ENCODE results near the gene KIAA0586.

DNA sequence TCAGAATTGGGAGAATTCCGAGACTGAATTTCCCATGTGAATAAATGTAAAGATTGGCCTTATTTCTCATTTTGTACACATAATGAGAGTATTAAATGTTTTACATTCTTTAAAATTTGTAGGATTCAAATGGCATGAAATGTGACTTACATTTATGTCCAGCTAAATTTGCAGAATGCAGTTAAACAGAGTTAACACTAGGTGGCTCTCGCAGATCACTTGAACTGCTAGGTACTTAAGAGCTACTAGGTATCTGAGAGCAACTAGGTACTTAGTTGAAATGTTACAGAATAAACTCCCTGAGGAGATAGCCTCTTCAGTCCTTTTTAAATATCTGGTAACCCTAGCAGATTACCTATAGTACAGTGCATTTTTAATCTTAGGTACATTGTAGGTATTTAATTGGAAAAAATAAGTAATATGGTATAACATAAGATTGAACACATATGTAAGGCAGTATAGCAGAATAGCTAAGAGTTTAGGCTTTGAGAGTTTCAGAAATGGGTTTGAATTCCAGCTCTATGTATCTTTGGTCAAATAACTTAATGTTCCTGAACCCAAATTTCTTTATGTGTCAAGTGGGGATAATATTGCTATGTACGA, 73.8 kb downstream of the KIAA0586 start:
- TF ChIP-seq CTCF (IDR thresholded peaks at IDR 0.05) = peak; percentile 95
- TF ChIP-seq POLR2AphosphoS5 (IDR thresholded peaks at IDR 0.05; ENCODE audit: low read depth, low read length) = no peak
- no peak for TF ChIP-seq REST (IDR thresholded peaks at IDR 0.05; ENCODE audit: low read depth, low read length)
- TF ChIP-seq RAD21 (IDR thresholded peaks at IDR 0.05; ENCODE audit: low read length) = peak; percentile 97
- no peak for TF ChIP-seq FOXM1 (IDR thresholded peaks at IDR 0.05; ENCODE audit: low read depth)
- TF ChIP-seq GABPA (IDR thresholded peaks at IDR 0.05; ENCODE audit: low read depth) = no peak
- TF ChIP-seq, protein P1, sequence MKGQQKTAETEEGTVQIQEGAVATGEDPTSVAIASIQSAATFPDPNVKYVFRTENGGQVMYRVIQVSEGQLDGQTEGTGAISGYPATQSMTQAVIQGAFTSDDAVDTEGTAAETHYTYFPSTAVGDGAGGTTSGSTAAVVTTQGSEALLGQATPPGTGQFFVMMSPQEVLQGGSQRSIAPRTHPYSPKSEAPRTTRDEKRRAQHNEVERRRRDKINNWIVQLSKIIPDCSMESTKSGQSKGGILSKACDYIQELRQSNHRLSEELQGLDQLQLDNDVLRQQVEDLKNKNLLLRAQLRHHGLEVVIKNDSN (IDR thresholded peaks at IDR 0.05; ENCODE audit: borderline replicate concordance, low read depth) = no peak
- TF ChIP-seq EP300 (IDR thresholded peaks at IDR 0.05; ENCODE audit: borderline replicate concordance in 1 of 2, low read depth in 1 of 2, low read length in 1 of 2) = no peak
- no peak for TF ChIP-seq USF2 (IDR thresholded peaks at IDR 0.05; ENCODE audit: borderline replicate concordance, low read depth, low read length)
- TF ChIP-seq, protein P2, sequence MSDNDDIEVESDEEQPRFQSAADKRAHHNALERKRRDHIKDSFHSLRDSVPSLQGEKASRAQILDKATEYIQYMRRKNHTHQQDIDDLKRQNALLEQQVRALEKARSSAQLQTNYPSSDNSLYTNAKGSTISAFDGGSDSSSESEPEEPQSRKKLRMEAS (IDR thresholded peaks at IDR 0.05; ENCODE audit: low read depth) = no peak
- peak; percentile 87 for TF ChIP-seq SMC3 (IDR thresholded peaks at IDR 0.05; ENCODE audit: low read depth, low read length)
- TF ChIP-seq, protein P3, sequence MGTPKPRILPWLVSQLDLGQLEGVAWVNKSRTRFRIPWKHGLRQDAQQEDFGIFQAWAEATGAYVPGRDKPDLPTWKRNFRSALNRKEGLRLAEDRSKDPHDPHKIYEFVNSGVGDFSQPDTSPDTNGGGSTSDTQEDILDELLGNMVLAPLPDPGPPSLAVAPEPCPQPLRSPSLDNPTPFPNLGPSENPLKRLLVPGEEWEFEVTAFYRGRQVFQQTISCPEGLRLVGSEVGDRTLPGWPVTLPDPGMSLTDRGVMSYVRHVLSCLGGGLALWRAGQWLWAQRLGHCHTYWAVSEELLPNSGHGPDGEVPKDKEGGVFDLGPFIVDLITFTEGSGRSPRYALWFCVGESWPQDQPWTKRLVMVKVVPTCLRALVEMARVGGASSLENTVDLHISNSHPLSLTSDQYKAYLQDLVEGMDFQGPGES (IDR thresholded peaks at IDR 0.05; ENCODE audit: low read depth, low read length) = no peak
- TF ChIP-seq FOXJ3 (CRISPR knock-in tag; IDR thresholded peaks at IDR 0.05) = no peak
- TF ChIP-seq MEF2A (IDR thresholded peaks at IDR 0.05; ENCODE audit: borderline replicate concordance, low read depth) = no peak
